Activated naive CD8-positive, alpha-beta T cell (primary cell): ENCODE data around the gene ARID5B.
A peak's percentile ranks its signal among the peaks of the same experiment; 100 is the strongest.
"Not testable (repeated sequence)": the region's sequence is repeated elsewhere in the genome, so short reads cannot be mapped to it uniquely, and the experiment has no call there.

ENCODE experiments used
- H3K27ac Mint-ChIP-seq: one replicate; pipeline ENCODE4 v1.8.0; 2021; ENCODE audit warnings: mixed read lengths
- H3K27me3 Mint-ChIP-seq: one replicate; pipeline ENCODE4 v1.8.0; 2021; ENCODE audit warnings: mixed read lengths
- H3K36me3 Mint-ChIP-seq: one replicate; pipeline ENCODE4 v1.8.0; 2021; ENCODE audit warnings: mixed read lengths
- H3K4me1 Mint-ChIP-seq: one replicate; pipeline ENCODE4 v1.8.0; 2021; ENCODE audit warnings: low read depth, mixed read lengths
- H3K4me3 Mint-ChIP-seq: one replicate; pipeline ENCODE4 v1.8.0; 2021; ENCODE audit warnings: mild to moderate bottlenecking, mixed read lengths
- H3K9me3 Mint-ChIP-seq: one replicate; pipeline ENCODE4 v1.8.0; 2021; ENCODE audit warnings: low read depth, mixed read lengths

The ARID5B gene

DNA sequence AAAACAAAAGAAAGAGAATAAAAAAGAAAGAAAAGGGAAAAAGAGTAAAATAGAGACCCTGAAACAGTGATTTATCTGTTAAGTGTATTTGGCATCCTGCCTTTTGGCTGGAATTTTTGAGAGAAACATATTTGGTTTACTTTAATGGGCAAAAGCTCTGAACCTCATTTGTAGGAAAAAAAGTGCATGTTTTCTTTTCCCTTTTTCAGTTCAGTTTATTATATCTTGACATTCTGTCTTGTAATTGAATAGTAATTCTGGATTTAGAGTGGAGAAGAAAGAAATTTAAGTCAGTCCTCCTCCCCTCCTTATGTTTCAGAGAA, 69.5 kb downstream of the ARID5B start:
- H3K27me3 Mint-ChIP-seq = no peaks in the 10 kb centered on the region
- peaks cover 33% of the 10 kb centered on the region for H3K4me1 Mint-ChIP-seq
- no peaks in the 10 kb centered on the region for H3K9me3 Mint-ChIP-seq
- H3K27ac Mint-ChIP-seq = peak overlapping the region; percentile 67
- H3K36me3 Mint-ChIP-seq = peaks cover 34% of the 10 kb centered on the region
- H3K4me3 Mint-ChIP-seq = no peak overlapping the region

GRCh38 chr10:61973169-61973568, 71.7 kb downstream of the ARID5B start:
- Mint-ChIP-seq H3K9me3 (no peaks in the 10 kb centered on the region), H3K4me3 (no peak overlapping the region), H3K27me3 (no peaks in the 10 kb centered on the region), H3K36me3 (peaks cover 29% of the 10 kb centered on the region), H3K27ac (no peak overlapping the region), H3K4me1 (peaks cover 24% of the 10 kb centered on the region)

DNA sequence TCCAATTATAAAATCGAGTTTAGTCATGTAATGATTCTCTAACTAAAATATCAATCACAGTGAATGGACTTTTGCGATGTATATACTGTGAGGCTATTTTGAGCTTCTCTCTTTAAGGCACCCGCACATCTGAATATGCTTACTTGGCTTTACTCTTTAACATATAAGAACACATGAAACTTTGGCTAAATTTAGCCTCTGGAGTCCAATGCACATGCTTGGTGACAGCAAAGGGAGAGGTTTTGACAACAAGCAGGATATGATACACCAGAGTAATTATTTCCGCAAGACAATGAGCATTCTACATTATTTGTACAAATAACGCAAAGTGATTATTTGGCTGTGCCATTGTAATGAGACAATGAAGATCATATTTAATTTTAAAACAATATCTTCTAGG, 72.4 kb downstream of the ARID5B start:
- Mint-ChIP-seq H3K36me3 (peaks cover 25% of the 10 kb centered on the region), H3K4me1 (peaks cover 23% of the 10 kb centered on the region), H3K27me3 (no peaks in the 10 kb centered on the region), H3K27ac (no peak overlapping the region), H3K4me3 (no peak overlapping the region), H3K9me3 (no peaks in the 10 kb centered on the region)

DNA sequence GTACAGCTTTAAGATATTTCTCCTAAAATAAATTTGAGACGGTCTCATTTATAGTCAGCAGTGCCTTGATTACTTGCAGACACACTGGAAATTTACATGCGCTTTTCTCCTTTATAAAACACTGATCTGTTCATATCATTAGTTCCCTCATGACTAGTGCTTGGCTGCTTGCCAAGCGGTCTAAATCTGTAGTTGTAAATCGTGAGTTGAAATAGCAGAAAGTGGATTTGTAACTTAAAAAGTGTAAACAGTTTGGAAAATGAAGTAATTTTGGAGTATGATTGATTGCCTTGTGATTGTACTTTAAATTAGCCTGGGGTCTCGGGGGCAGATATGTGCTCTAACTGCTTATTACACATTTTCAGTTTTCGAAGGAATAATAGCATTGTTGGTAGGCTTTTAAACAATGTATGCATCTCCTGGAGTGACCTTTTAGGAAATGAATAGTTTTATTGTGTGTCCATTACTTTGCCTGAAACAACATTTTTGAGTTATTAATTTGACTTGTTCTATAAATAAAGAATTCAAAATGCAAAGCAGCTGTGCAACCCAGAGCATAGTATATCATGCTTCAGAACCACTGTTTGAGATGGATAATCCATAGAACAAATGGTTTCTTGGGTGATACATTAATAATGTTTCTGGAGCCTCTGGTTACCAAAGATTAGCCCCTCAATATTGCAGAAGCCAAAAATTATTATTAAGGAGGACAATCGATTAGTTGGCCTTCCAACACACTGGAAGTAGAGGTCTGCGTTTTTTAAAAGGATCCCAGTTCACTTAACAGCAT, 73.3 kb downstream of the ARID5B start:
- H3K4me1 Mint-ChIP-seq = peaks cover 20% of the 10 kb centered on the region
- H3K27ac Mint-ChIP-seq = no peak overlapping the region
- H3K4me3 Mint-ChIP-seq = no peak overlapping the region
- no peaks in the 10 kb centered on the region for H3K27me3 Mint-ChIP-seq
- no peaks in the 10 kb centered on the region for H3K9me3 Mint-ChIP-seq
- H3K36me3 Mint-ChIP-seq = peaks cover 22% of the 10 kb centered on the region

GRCh38 chr10:61975391-61975932, 74.0 kb downstream of the ARID5B start:
- H3K4me3 Mint-ChIP-seq = no peak overlapping the region
- H3K27me3 Mint-ChIP-seq = no peaks in the 10 kb centered on the region
- H3K4me1 Mint-ChIP-seq = peaks cover 18% of the 10 kb centered on the region
- no peak overlapping the region for H3K27ac Mint-ChIP-seq
- H3K36me3 Mint-ChIP-seq = peaks cover 18% of the 10 kb centered on the region
- H3K9me3 Mint-ChIP-seq = no peaks in the 10 kb centered on the region

DNA sequence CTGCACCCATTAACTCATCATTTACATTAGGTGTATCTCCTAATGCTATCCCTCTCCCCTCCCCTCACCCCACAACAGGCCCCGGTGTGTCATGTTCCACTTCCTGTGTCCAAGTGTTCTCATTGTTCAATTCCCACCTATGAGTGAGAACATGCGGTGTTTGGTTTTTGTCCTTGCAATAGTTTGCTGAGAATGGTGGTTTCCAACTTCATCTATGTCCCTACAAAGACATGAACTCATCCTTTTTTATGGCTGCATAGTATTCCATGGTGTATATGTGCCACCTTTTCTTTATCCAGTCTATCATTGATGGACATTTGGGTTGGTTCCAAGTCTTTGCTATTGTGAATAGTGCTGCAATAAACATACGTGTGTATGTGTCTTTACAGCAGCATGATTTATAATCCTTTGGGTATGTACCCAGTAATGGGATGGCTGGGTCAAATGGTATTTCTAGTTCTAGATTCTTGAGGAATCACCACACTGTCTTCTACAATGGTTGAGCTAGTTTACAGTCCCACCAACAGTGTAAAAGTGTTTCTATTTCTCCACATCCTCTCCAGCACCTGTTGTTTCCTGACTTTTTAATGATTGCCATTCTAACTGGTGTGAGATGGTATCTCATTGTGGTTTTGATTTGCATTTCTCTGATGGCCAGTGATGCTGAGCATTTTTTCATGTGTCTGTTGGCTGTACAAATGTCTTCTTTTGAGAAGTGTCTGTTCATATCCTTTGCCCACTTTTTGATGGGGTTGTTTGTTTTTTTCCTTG, 75.6 kb downstream of the ARID5B start:
- not testable (repeated sequence) for H3K4me3 Mint-ChIP-seq, H3K27me3 Mint-ChIP-seq, H3K9me3 Mint-ChIP-seq, H3K27ac Mint-ChIP-seq
- peaks cover 23% of the 10 kb centered on the region for H3K36me3 Mint-ChIP-seq
- H3K4me1 Mint-ChIP-seq = peaks cover 15% of the 10 kb centered on the region

DNA sequence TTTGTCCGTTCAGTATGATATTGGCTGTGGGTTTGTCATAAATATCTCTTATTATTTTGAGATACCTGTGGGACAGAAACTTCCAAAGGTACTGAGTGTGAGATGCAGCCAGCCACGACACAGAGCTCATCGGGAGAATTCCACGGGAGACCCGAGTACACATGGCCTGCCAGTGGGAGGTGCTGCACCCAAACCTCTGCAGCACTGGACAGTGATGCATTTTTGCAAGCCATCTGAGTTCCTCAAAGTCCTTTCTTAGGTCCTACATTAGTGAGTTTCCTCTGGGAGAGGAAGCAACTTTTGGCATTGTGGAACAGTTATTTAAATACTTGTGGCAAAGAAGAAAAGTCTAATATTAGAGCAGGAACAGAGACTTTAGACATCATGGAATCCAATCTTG, 77.5 kb downstream of the ARID5B start:
- no peaks in the 10 kb centered on the region for H3K27me3 Mint-ChIP-seq
- H3K4me3 Mint-ChIP-seq = no peak overlapping the region
- H3K9me3 Mint-ChIP-seq = no peaks in the 10 kb centered on the region
- H3K4me1 Mint-ChIP-seq = peaks cover 15% of the 10 kb centered on the region
- H3K36me3 Mint-ChIP-seq = peaks cover 17% of the 10 kb centered on the region
- no peak overlapping the region for H3K27ac Mint-ChIP-seq

DNA sequence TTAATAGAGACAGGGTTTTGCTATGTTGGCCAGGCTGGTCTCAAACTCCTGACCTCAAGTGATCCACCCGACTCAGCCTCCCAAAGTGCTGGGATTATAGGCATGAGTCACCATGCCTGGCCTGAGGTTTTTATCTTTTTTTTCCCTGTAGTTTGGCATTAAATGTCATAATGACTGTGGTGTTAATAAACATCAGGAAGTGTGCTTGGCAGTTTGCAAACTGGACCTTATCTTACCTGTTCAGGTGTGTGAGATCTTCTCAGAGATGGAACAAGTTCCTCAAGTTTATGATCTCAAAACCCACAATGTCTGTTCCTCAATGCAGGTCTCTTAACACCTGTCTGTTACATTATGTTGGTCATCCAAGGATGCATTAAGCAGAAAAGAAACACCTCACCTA, 80.0 kb downstream of the ARID5B start:
- Mint-ChIP-seq H3K27ac (no peak overlapping the region), H3K4me1 (peaks cover 29% of the 10 kb centered on the region), H3K9me3 (no peaks in the 10 kb centered on the region), H3K36me3 (peaks cover 14% of the 10 kb centered on the region), H3K4me3 (no peak overlapping the region), H3K27me3 (no peaks in the 10 kb centered on the region)

DNA sequence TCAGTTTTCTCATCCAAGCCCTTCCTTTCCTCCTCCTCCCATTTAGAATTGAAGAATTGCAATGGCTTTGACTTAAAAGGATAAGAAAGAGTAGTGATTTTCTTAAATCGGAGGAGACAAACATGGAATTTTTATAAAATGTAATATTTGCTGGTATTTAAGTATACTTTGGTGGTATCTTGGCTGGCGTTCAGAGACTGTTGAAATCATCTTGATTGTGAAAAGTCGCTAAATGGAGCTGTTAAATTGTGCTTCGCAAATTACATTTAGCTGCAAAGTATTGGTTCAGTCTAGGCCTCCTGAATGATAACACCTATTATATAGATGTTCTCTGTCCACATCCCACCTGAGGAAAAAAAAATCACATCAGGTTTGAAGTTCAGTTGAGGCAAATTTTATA, 81.8 kb downstream of the ARID5B start:
- Mint-ChIP-seq H3K4me3 (no peak overlapping the region), H3K36me3 (peaks cover 14% of the 10 kb centered on the region), H3K4me1 (peaks cover 45% of the 10 kb centered on the region), H3K27me3 (no peaks in the 10 kb centered on the region), H3K27ac (peak overlapping the region; percentile 46), H3K9me3 (no peaks in the 10 kb centered on the region)

DNA sequence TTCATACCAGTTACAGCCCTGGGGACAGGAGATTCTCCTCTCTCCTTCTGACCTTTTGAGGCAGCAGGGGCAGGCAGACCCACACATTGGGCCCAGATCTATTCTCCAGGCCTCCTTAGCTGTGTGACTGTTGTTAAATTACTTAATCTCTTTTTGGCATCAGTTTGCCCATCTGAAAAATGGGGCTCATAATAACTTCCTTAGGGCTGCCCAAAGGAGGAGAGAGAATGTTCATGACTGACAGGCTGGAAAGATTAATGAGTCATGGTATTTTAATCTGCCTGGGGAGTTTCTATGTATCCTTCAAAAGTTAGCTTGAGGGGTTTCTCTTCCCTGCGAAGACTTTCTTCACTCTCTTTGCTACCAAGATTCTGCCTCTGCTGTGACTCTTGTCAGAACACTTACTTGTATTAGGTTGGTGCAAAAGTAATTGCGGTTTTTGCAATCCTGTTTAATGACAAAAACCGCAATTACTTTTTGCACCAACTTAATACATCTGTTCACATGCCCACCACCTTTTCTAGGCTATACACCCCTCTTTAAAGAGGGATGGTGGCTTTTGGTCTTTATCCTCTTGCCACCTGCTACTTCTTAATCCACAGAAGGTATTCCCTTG, 83.4 kb downstream of the ARID5B start:
- Mint-ChIP-seq H3K36me3 (peaks cover 14% of the 10 kb centered on the region), H3K27me3 (no peaks in the 10 kb centered on the region), H3K4me3 (no peak overlapping the region), H3K27ac (peak overlapping the region; percentile 97), H3K9me3 (no peaks in the 10 kb centered on the region), H3K4me1 (peaks cover 53% of the 10 kb centered on the region)

- no peaks in the 10 kb centered on the region for H3K9me3 Mint-ChIP-seq
- H3K36me3 Mint-ChIP-seq = peaks cover 13% of the 10 kb centered on the region
- H3K4me3 Mint-ChIP-seq = no peak overlapping the region
- no peaks in the 10 kb centered on the region for H3K27me3 Mint-ChIP-seq
- peaks cover 57% of the 10 kb centered on the region for H3K4me1 Mint-ChIP-seq
- H3K27ac Mint-ChIP-seq = peak overlapping the region; percentile 97
Observed at GRCh38 chr10:61985715-61986114, 84.2 kb downstream of the ARID5B start.

- Mint-ChIP-seq H3K27me3 (no peaks in the 10 kb centered on the region), H3K4me3 (no peak overlapping the region), H3K4me1 (peaks cover 62% of the 10 kb centered on the region), H3K9me3 (no peaks in the 10 kb centered on the region), H3K36me3 (peaks cover 11% of the 10 kb centered on the region), H3K27ac (peak overlapping the region; percentile 97)
Observed at GRCh38 chr10:61986382-61986781, 84.9 kb downstream of the ARID5B start.

GRCh38 chr10:61986788-61987492, 85.4 kb downstream of the ARID5B start:
- Mint-ChIP-seq H3K36me3 (peaks cover 10% of the 10 kb centered on the region), H3K4me1 (peaks cover 64% of the 10 kb centered on the region), H3K27me3 (no peaks in the 10 kb centered on the region), H3K27ac (peak overlapping the region; percentile 97), H3K4me3 (no peak overlapping the region), H3K9me3 (no peaks in the 10 kb centered on the region)

DNA sequence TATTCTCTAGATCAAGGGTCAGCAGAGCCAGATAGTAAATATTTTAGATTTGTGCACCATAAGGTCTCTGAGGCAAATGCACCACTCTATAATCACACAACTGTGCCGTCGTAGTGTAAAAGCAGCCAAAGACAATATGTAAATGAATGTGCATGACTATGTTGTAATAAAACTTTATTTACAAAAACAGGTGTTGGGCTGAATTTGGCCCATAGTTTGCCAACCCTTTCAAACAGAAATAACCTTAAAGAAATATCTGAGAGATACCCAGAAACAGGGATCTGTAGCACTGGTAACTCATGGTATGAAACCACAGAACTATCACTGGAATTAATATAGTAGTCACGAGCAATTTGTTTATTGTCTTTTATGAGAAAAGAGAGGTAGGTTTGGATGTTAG, 86.0 kb downstream of the ARID5B start:
- peak overlapping the region; percentile 97 for H3K27ac Mint-ChIP-seq
- H3K4me1 Mint-ChIP-seq = peaks cover 69% of the 10 kb centered on the region
- H3K9me3 Mint-ChIP-seq = no peaks in the 10 kb centered on the region
- peaks cover 12% of the 10 kb centered on the region for H3K36me3 Mint-ChIP-seq
- H3K27me3 Mint-ChIP-seq = no peaks in the 10 kb centered on the region
- H3K4me3 Mint-ChIP-seq = peak overlapping the region; percentile 17
